MV-4-11 (cell line): ENCODE measurements around the gene NCAPG2.

ENCODE experiments used
- DNase-seq: peaks from one replicate; lab custom pipeline; 2025; lab: John Stamatoyannopoulos, UW

The NCAPG2 gene

DNA sequence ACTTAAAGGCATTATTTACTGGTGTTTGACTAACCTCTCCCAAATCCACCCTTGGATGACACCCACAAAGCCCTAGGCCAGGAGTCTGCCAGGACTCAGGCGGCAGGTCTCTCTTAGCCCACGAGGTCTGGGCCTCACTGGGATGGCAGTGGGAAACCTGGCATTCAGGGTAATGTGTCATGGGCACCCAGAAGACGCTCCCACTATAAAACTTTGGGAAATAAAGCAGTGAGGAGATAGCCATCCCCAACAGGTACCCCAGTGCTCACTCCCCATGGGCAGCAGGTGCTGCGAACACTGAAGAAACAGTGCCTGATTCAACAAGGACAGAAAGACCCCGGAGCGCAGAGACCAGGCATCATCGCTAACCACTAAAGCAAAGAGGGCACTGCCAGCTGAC is 102.6 kb downstream of the NCAPG2 start:
- no peak for DNase-seq

DNA sequence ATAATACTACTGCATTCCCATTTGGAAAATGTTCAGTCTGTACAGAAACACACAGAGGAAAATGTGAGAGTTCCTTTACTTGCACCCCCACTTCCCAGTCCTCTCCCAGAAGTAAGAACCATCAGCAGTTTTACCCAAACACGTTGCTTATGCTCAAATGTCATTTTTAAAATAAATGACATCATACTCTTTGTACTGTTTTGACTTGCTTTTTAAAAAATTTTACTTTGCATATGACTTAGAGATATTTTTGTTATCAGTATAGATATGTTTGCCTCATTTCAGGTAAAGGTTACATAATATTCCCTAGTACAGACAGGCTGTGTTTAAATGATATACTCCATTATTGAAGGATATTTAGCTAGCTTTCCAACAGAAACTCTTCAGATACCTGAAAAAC is 103.5 kb downstream of the NCAPG2 start:
- no peak for DNase-seq

DNA sequence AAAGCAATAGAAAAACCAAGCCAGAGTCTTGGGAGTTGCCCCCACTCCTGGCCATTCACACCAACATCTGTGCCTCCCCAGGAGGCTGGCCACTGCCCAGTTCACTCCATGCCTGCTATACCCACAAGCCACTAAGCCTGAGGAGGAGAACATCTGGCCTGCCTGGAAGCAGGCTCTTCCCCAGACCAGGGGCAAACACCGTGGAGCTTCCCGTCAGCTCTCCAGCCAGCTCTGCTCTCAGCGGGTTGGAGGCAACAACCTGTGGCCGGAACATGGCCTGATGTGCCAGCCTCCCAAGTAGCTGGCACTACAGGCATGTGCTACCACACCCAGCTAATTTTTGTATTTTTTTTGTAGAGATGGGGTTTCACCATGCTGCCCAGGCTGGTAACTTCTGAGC is 107.9 kb downstream of the NCAPG2 start:
- no peak for DNase-seq

DNA sequence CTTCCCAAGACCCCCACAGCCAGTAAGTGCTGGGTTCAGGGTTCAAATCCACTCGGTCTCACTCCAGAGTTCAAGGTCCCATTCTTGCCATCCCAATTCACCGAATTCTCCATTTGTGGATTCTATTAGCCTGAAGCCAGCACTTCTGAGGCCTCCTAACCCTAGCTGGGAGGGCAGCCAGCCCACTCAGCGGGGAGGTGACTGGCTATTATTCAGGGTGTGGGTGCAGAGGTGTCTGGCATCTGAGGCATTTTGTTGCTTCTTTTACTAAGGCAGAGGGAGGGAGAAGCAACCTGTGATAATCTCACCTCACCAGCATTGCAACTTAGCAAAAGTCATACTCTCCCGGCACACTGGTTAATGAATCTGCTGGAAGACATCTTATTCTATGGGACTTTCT is 108.3 kb downstream of the NCAPG2 start:
- DNase-seq = no peak

DNA sequence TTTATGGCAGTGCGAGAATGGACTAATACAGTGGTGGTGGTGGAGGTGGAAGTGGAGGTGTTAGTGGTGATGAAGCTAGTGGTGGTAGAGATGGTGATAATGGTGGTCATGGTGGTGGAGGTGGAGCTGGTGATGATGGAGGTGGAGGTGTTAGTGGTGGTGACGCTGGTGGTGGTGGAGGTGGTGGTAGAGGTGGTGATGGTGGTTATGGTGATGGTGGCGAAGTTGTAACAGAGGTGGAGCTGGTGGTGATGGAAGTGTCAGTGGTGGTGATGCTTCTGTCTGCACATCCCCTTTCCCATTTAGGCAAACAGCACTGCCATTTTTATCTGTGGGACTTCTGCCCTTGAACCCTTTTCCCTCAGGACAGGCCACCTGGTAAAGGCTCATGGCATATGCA is 109.5 kb downstream of the NCAPG2 start:
- no peak for DNase-seq

DNA sequence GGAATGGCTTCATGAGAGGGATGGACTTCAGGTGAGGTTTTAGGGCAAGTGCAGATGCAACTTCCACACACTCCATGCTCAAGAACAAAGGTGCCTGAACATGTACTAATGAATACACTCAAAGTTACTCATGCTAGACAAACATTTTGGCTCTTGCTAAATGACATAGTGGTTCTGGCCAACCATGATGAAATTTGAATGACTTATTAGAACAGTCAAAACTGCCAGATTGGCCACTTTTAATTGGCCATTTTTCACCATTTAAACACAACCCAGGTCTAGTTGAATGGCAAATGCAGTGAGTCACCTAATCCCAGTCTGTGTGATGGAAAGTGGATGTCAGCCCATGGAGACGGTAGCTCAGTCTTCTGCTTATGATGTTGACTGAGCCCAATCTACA is 112.1 kb downstream of the NCAPG2 start:
- DNase-seq = no peak

DNA sequence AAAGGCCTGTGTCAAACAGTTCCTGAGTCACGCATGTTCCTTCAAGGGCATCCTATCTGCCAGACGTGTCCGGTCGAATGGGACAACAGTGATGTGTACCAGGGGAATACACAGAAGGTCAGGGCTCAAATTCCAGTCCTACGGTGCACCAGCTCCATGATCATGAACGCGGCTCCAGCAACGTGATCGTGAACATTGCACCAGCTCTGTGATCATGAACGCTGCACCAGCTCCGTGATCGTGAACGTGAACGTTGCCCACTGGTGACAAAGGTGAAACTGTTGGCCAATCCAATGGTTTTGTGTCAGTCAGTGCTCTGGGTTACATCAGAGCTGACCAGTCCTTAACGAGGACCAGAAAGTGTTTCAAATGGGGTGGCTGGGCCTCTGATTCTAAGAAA is 112.7 kb downstream of the NCAPG2 start:
- no peak for DNase-seq

DNA sequence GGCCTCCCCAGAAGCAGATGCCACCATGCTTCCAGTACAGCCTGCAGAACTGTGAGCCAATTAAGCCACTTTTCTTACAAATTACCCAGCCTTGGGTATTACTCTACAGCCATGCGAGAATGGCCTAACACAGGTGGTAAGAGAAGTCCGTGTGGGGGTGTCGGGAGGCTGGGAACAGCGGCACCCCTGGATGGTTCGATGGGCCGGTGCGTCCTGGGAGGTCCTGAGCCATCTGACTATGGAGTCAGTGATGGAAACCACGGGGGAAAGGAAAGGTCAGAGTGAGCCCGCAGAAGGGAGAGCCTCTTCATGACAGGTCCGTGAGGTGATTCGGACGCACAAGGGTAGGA is 114.4 kb downstream of the NCAPG2 start:
- DNase-seq = no peak

DNA sequence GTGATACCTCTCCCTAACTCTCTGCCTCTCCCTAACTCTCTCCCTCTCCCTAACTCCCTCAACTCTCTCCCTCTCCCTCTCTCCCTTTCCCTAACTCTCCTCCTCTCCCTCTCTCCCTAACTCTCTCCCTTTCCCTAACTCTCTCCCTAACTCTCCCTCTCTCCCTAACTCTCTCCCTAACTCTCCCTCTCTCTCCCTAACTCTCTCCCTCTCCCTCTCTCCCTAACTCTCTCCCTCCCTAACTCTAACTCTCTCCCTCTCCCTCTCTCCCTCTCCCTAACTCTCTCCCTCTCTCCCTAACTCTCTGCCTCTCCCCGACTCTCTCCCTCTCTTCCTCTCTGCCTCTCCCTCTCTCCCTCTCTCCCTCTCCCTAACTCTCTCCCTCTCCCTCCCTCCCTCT is 115.0 kb downstream of the NCAPG2 start:
- no peak for DNase-seq

DNA sequence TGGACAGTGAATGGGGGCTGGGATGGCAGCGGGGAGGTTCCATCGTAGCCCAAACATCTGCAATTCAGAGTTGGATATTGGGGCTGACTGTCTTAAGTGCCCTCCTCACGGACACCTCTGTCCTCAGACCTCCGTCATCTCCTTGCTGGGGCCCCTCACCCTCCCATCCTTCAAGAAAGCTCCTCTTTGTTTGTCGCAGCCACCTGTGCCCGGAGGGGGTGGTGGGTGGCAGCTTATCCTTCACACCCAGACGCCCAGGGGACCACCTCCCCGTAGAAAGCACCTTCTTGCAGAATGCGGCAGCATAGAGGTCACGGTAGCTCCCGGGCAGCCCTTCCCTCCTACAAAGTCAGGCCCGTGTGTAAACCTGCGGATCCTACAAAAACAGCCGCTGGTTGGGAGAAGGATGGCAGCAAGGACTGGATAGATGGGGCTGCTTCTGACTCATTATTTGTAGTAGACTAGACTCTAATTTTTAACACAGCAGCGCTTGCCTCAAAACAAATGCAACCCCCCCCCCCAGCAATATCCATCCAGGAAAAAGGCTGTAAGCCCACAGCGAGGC is 115.6 kb downstream of the NCAPG2 start:
- DNase-seq = no peak

DNA sequence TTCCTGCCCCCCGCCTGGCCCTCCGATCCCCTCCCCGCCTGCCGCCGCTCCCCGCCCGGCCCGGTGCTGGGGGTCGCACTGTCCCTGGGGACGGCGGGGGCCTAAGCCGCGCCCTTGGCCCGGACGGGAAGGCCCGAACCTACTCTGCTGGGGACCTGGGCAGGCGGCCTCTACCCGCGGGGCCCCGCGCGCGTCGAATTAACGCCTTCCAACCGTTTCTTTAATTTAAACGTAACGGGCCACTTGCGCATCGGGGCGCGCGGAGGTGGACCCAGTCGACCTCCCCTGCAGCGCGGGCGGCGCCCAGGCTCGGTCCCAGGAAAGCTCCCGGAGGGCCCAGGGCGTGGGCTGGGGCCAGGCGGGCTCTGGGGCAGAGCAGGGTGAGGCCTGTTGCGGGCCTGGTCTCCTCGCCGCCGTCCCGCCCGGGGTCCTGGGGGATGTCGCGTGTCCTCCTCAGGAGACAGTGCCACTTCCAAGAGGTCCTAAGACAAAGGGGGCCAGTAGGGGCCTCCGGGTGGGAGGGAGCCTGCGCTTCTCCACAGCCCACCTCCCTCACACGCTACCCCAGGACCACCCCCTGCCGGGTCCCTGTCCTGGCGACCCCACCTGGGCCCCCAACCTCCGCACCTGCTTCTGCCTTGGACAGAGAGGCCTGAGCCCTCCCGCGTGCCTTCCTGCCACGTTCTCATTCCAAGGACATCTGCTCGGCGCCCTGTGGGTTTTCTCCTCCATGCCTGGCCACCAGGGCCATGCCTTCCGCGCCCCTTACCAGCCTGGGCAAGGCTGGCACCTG is 116.3 kb downstream of the NCAPG2 start:
- DNase-seq = no peak

DNA sequence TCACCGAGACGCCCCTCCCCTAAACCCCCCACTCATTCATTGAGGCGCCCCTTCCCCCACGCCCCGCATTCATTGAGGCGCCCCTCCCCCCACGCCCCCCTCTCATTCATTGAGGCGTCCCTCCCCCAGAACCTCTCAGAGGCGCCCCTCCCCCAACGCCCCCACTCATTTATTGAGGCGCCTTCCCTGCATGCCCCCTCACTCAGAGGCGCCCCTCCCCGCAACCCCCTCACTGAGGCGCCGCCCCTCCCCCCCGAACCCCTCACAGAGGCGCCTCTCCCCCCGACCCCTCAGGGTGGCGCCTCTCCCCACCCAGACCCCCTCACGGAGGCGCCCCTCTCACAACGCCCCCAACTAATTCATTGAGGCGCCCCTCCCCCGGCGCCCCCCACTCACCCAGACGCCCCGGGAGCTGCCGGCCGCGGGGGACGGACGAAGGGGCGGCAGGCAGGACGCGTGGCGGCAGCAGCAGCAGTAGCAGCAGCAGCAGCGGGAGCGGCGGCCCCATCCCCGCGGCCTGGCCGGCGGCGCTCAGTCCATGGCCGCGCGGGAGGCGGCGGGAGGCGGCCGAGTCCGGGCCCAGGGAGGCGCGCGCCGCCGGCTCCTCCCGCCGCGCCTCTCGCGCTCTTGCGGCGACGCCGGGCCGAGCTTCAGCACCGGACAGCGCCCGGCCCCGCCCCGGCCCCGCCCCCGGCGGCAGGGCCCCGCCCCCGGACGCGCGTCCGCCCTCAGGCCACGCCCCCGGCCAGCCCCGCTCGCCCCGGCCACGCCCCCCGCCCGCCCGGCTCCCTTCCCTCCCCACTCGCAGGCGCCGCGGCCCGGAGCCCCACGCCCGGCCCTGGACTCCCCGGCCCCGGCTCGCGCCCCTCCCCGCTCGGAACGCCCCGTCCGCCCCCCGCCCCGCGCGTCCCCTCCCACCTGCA is 117.2 kb downstream of the NCAPG2 start, which contains the start of gene PTPRN2:
Gene PTPRN2, minus strand, starts transcription at position 662 of the 923 bp plus-strand sequence.
- DNase-seq = peak; percentile 47

DNA sequence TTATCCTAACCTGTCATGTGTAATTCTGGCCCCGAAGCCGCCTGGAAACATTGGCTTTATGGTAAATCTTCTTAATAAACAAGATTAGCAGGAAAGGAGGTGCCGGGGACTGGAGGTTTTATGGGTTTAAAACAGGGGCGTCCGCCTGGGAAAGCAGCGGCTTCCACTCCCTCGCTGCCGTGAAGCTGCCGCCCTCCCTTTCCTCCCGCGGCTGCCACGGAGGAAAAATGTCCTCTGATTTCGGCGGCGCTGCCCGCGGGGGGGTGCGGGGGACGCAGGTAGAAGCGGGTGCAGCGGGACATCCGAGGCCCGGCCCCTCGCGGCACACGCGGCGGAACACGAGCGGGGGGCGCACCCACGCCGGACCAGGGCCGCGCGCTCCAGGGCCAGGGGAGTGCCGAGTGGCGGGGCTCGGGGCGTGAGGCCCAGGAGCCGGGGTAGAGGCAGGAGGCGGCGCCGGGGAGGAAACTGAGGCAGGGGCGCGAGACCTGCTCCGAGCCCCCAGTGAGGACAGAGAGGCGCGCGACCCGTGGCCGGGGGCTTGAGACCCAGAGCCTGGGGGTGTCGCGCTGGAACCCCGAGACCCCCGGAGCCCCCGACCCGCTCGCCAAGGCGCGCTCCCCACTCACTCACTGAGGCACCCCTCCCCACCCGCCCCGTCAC is 118.0 kb downstream of the NCAPG2 start:
- DNase-seq = no peak

DNA sequence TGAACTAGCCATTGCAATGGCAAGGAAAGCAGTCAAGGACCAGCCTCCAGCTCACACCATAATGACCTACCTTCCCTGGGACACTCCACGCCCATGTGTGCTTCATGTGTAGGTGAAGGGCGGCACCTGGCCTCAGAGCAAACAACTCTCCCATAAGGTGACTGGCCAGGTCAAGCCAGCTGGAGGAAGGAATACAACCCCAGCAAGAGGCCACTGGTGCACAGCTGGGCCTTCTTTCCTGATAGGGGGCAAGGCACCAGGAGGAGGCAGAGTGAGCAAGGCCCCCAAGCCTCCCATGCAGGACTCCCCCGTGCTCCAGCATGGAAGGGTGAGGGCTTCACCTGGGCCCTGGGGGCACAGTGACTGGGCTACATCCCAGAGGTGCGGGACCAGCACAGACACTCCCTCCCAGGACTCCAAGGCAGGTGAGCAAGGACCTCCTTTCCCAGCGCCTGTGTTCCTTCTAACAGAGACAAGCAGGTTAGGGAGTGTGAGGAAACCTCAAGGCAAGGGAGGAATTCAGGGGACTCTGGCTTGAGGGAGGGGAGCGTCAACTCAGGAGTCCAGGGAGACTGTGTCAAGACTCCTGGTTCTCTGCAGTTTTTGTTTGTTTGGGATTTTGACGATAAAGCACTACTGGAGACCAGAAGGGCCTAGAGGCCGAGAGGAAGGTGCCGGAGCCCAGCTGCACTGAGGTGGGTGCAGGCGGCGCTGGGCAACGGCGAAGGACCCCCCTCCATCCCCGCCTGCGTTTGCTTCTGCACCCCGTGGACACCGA is 118.7 kb downstream of the NCAPG2 start:
- no peak for DNase-seq

DNA sequence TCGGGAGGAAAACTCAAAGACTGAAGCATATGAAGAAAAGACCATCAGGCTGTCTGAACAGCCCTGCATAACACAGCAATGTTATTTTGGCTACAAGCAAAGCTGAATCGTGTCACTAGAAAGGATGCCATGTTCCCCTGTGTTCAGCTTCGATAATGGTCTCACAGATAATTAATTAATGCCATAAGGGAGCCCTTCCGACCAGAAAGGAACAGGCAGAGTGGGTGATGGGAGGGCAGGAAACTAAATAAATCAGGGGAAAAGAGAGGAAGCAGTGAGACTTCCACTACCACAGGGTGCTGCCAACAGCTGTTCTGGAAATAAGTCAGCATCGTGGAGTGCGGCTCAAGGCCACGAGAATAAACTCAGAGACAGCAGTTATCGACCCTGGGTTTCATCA is 120.2 kb downstream of the NCAPG2 start:
- no peak for DNase-seq

DNA sequence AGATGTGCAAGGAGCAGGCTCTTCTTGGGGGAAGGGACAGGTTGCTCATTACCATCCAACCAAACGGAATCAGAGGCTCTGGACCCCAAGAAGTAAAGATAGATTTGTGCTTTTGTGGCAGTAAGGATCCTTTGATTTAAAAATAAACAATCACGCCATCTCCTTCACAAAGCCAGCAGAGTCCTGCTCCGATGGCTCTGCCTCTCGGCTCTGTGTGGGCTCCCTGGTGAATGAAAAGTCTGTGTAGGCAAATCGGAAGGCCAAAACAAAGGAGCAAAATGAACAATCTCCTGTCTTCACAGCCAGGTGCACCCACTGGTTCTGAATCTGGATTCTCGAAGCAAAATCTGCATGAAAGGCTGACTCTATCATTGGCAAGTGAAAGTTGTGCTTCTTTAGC is 120.8 kb downstream of the NCAPG2 start:
- no peak for DNase-seq

DNA sequence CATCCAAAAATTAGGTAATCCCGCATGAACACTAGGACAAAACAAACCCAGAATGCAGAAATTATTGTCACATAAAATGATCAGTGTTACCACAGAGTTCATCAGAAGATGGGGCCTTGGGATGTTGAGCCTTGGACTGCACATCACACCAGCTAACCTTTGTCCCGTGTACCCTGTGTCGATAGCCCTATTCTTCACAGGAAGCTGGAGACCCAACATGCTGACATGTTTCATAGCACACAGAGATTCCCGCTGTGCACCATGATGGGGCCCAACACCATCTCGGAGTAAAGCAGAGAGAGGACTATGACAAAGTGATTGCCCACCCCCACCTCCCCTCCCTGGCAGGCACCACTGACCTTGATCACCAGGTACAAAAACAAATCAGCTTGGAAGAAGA is 121.5 kb downstream of the NCAPG2 start:
- no peak for DNase-seq

DNA sequence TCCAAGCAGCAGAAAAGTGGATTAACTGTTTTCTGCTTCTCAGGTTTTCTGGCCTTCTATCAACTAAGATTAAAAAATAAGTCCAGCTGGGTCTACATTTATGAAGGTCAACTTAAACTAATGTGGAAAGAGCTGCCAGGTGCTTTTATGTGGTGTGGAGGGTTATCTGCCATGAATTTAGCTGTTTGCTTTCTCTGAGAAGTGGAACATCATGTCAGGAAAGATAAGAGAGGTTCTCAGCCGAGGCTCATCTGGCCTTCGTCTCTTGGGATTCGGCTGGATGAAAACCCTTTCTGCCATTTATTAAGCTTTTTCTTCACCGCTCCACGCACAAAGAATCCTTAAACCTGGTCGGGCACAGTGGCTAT is 122.5 kb downstream of the NCAPG2 start:
- DNase-seq = no peak

DNA sequence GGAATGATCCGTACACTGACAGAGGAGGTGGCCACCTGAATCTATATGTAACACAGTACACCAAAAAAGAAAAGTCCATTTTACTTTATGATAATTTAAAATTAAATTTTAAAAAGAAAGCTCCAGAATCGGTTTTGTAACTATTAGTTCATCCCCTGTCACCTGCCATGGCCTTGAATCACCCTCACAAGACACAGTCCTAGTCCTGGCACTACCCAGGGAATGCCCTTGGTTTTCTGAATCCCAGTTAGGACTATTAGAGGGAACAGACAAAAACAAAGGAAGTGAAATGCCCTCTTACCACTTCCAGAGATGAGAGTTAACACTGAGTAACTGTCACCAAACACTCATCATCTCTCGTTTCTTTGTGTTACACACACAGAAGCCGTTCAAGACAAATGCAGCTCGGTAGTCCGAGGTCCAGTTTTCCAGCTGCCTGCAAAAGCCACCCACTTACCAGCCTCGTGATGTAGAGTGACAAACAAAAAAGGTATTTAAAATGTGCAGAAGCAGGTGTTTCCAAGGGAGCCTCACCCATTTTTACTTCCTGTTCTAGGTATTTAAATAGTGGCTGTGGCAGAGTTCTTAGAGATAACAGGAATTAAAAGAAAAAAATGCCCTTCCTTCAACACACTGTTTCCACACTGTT is 123.0 kb downstream of the NCAPG2 start:
- DNase-seq = peak; percentile 30
